Mesenchymal stem cell (in vitro differentiated cells and primary cell): Measurements from ENCODE around the gene NEGR1.

Experiments
- DNase-seq: peaks from one replicate; pipeline ENCODE4 v3.0.0-alpha.2; 2013
- H2AFZ ChIP-seq: one replicate; pipeline ENCODE4 v1.6.1; 2013; ENCODE audit warnings: low read depth, mild to moderate bottlenecking, control low read depth, inconsistent platforms, low read length, moderate library complexity
- H2AK5ac ChIP-seq: 2 replicates; pipeline ENCODE4 v1.6.1; 2013; ENCODE audit warnings: low read length, moderate library complexity, mild to moderate bottlenecking, inconsistent platforms; ENCODE audit not compliant: severe bottlenecking
- H2BK120ac ChIP-seq: one replicate; pipeline ENCODE4 v1.6.1; 2013; ENCODE audit warnings: low read depth, mild to moderate bottlenecking, inconsistent platforms, low read length, moderate library complexity
- H2BK12ac ChIP-seq, 2 experiments: one replicate each; pipeline ENCODE4 v1.6.1; 2013; ENCODE audit warnings: inconsistent platforms in 2 of 2, low read length in 2 of 2, mild to moderate bottlenecking in 2 of 2, moderate library complexity in 2 of 2, control low read depth in 1 of 2
- H2BK15ac ChIP-seq: one replicate; pipeline ENCODE4 v1.6.1; 2013; ENCODE audit warnings: mild to moderate bottlenecking, low read depth, inconsistent platforms; ENCODE audit not compliant: poor library complexity, severe bottlenecking
- H2BK5ac ChIP-seq: 2 replicates; pipeline ENCODE4 v1.6.1; 2013; ENCODE audit warnings: low read depth, mild to moderate bottlenecking, low read length, control low read depth, inconsistent platforms; ENCODE audit not compliant: poor library complexity, severe bottlenecking
- H3K14ac ChIP-seq, 2 experiments: one replicate each; pipeline ENCODE4 v1.6.1; 2013; ENCODE audit warnings: inconsistent platforms in 2 of 2, low read length in 2 of 2, control low read depth in 1 of 2, mild to moderate bottlenecking in 1 of 2, moderate library complexity in 1 of 2
- H3K18ac ChIP-seq, 2 experiments: one replicate each; pipeline ENCODE4 v1.6.1; 2013; ENCODE audit warnings: inconsistent platforms in 2 of 2, low read length in 2 of 2, control low read depth in 1 of 2, low read depth in 1 of 2, mild to moderate bottlenecking in 1 of 2
- H3K23ac ChIP-seq, 2 experiments: one replicate each; pipeline ENCODE4 v1.6.1; 2013; ENCODE audit warnings: inconsistent platforms in 2 of 2, low read length in 2 of 2, mild to moderate bottlenecking in 2 of 2, moderate library complexity in 2 of 2, control low read depth in 1 of 2
- H3K27ac ChIP-seq: 2 replicates; pipeline ENCODE4 v1.5.1; 2013; ENCODE audit warnings: mild to moderate bottlenecking, moderate library complexity, low read length, control low read depth, inconsistent platforms; ENCODE audit not compliant: poor library complexity, severe bottlenecking
- H3K27me3 ChIP-seq, 2 experiments: 2 replicates each; pipeline versions ENCODE4 v1.6.1 to v1.7.0; 2013; ENCODE audit warnings: low read length in 2 of 2, mild to moderate bottlenecking in 2 of 2, moderate library complexity in 2 of 2, control low read depth in 1 of 2, inconsistent platforms in 1 of 2; ENCODE audit not compliant: control insufficient read depth in 1 of 2, insufficient read depth in 1 of 2
- H3K36me3 ChIP-seq, 2 experiments: 2 replicates each; pipeline versions ENCODE4 v1.6.1 to v1.7.0; 2013; ENCODE audit warnings: low read length in 2 of 2, control low read depth in 1 of 2, inconsistent platforms in 1 of 2, low read depth in 1 of 2, mild to moderate bottlenecking in 1 of 2; ENCODE audit not compliant: insufficient read depth in 2 of 2, control insufficient read depth in 1 of 2
- H3K4ac ChIP-seq, 2 experiments: one replicate each; pipeline ENCODE4 v1.6.1; 2013; ENCODE audit warnings: inconsistent platforms in 2 of 2, low read length in 2 of 2, mild to moderate bottlenecking in 2 of 2, moderate library complexity in 2 of 2, control low read depth in 1 of 2, low read depth in 1 of 2
- H3K4me1 ChIP-seq: 2 replicates; pipeline ENCODE4 v1.6.1; 2013; ENCODE audit warnings: low read depth, low read length, control low read depth; ENCODE audit not compliant: control insufficient read depth, insufficient read depth
- H3K4me2 ChIP-seq: 2 replicates; pipeline ENCODE4 v1.6.1; 2013; ENCODE audit warnings: low read length, mild to moderate bottlenecking, inconsistent platforms; ENCODE audit not compliant: poor library complexity, severe bottlenecking
- H3K4me3 ChIP-seq, 2 experiments: 2 replicates each; pipeline versions ENCODE4 v1.5.1 to v1.7.0; 2013; ENCODE audit warnings: low read length in 2 of 2, mild to moderate bottlenecking in 2 of 2, control low read depth in 1 of 2, low read depth in 1 of 2; ENCODE audit not compliant: insufficient read depth in 1 of 2
- H3K79me1 ChIP-seq: replicated peaks from 2 replicates; pipeline ENCODE4 v1.6.1; 2013; ENCODE audit warnings: mild to moderate bottlenecking, control low read depth, low read length, inconsistent platforms; ENCODE audit not compliant: poor library complexity, severe bottlenecking
- H3K9ac ChIP-seq: 2 replicates; pipeline ENCODE4 v1.7.0; 2013; ENCODE audit warnings: mild to moderate bottlenecking, low read length, moderate library complexity
- H3K9me3 ChIP-seq: 2 replicates; pipeline ENCODE4 v1.7.0; 2013; ENCODE audit warnings: mild to moderate bottlenecking, low read length; ENCODE audit not compliant: control insufficient read depth
- H4K8ac ChIP-seq: one replicate; pipeline ENCODE4 v1.6.1; 2013; ENCODE audit warnings: inconsistent platforms, mild to moderate bottlenecking, low read length, moderate library complexity
- H4K91ac ChIP-seq: one replicate; pipeline ENCODE4 v1.6.1; 2013; ENCODE audit warnings: mild to moderate bottlenecking, low read length, inconsistent platforms
- WGBS: methylation state at CpG from one replicate; pipeline ENCODE4 v1.1.7; 2013; ENCODE audit warnings: mixed read lengths; 5-methylcytosine and 5-hydroxymethylcytosine counted together

Gene NEGR1

DNA sequence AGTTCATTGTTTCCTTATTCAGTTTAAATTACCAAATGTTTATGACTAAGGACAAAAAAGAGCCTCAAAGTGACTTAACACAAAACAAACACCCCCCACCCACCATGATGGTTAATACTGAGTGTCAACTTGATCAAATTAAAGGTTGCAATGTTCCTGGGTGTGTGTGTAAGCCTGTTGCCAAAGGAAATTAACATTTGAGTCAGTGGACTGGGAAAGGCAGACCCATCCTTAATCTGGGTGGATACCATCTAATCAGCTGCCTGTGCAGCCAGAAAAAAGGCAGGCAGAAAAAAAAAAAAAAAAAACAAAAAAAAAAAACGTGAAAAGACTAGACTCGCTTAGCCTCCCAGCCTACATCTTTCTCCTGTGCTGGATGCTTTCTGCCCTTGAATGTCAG lies 543.4 kb downstream of the NEGR1 start:
- 71% methylated on average over 2 of the region's 2 CpGs for WGBS
- Histone ChIP-seq H3K27me3 (no peaks in the 10 kb centered on the region), H2BK12ac (no peak overlapping the region), H4K91ac (no peak overlapping the region), H3K27ac (no peak overlapping the region), H3K4me2 (no peak overlapping the region), H3K4ac (no peak overlapping the region), H2AK5ac (no peak overlapping the region), H2AFZ (no peak overlapping the region), H4K8ac (no peak overlapping the region), H3K36me3 (no peaks in the 10 kb centered on the region), H3K4me3 (no peak overlapping the region), H3K79me1 (no peaks in the 10 kb centered on the region), H2BK15ac (no peak overlapping the region), H3K14ac (no peak overlapping the region), H3K23ac (no peak overlapping the region), H2BK5ac (no peak overlapping the region), H3K9ac (no peak overlapping the region), H3K4me1 (no peaks in the 10 kb centered on the region), H3K18ac (no peak overlapping the region), H2BK120ac (no peak overlapping the region), H3K9me3 (no peaks in the 10 kb centered on the region)
- DNase-seq, result no peak

DNA sequence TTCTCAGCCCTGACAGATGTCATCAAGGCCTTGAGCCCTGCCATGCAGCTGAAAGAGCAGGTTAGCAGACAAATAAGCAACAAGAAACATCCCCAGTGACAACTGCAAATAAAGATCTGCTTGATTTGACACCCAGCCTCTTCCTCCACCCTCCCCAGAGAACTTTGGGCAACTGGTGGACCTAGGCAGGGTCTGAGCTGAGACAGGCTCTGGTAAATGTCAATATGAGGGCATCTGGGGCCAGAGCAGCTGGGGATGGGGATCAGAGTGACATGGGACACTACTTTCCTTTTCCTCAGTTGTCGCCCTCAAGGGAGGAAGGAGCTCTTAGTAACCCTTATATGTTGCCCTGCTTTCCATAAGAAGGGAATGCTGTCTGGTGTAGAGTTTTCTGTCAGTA lies 544.1 kb downstream of the NEGR1 start:
- Histone ChIP-seq H3K27me3 (no peaks in the 10 kb centered on the region), H2BK5ac (no peak overlapping the region), H2BK12ac (no peak overlapping the region), H2AFZ (no peak overlapping the region), H3K9ac (no peak overlapping the region), H4K8ac (no peak overlapping the region), H3K23ac (no peak overlapping the region), H3K36me3 (no peaks in the 10 kb centered on the region), H3K4me1 (no peaks in the 10 kb centered on the region), H2AK5ac (no peak overlapping the region), H4K91ac (no peak overlapping the region), H2BK120ac (no peak overlapping the region), H2BK15ac (no peak overlapping the region), H3K4me3 (no peak overlapping the region), H3K9me3 (no peaks in the 10 kb centered on the region), H3K27ac (no peak overlapping the region), H3K14ac (no peak overlapping the region), H3K18ac (no peak overlapping the region), H3K4ac (no peak overlapping the region), H3K4me2 (no peak overlapping the region), H3K79me1 (no peaks in the 10 kb centered on the region)
- no peak for DNase-seq
- WGBS, result 40% methylated on average over 1 of the region's 1 CpG

DNA sequence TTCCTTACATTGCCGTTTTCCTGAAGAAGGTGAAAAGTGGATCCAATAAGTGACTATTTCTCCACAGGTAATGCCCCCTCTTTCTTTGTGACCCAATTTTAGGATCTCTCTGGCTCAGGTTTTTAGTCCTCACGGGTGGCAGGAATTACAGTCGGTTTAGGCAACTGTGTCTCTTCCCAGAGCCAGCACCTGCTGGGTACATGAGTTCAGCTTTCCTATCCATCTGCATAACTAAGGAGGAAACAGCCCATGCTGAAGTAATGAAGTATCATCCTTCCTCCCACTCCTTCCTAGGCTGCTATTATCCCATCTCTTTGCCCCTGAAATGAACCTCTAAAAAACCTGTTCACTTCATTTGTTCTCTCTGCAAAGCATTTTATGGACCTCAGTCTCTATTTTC lies 544.6 kb downstream of the NEGR1 start:
- no peak overlapping the region for H2BK5ac ChIP-seq
- no peak overlapping the region for H3K14ac ChIP-seq
- no peak overlapping the region for H2BK120ac ChIP-seq
- H3K4ac ChIP-seq, result no peak overlapping the region
- no peaks in the 10 kb centered on the region for H3K36me3 ChIP-seq
- no peak overlapping the region for H4K8ac ChIP-seq
- no peak overlapping the region for H2BK15ac ChIP-seq
- no peak overlapping the region for H3K4me3 ChIP-seq
- H3K79me1 ChIP-seq, result no peaks in the 10 kb centered on the region
- H3K9me3 ChIP-seq, result no peaks in the 10 kb centered on the region
- no peak overlapping the region for H3K23ac ChIP-seq
- H3K9ac ChIP-seq, result no peak overlapping the region
- no peaks in the 10 kb centered on the region for H3K27me3 ChIP-seq
- H2AK5ac ChIP-seq, result no peak overlapping the region
- no peak overlapping the region for H3K18ac ChIP-seq
- no peak overlapping the region for H2BK12ac ChIP-seq
- WGBS, result 66% methylated on average over 3 of the region's 3 CpGs
- no peak overlapping the region for H3K27ac ChIP-seq
- no peak overlapping the region for H2AFZ ChIP-seq
- H3K4me1 ChIP-seq, result no peaks in the 10 kb centered on the region
- no peak for DNase-seq
- H4K91ac ChIP-seq, result no peak overlapping the region
- no peak overlapping the region for H3K4me2 ChIP-seq

DNA sequence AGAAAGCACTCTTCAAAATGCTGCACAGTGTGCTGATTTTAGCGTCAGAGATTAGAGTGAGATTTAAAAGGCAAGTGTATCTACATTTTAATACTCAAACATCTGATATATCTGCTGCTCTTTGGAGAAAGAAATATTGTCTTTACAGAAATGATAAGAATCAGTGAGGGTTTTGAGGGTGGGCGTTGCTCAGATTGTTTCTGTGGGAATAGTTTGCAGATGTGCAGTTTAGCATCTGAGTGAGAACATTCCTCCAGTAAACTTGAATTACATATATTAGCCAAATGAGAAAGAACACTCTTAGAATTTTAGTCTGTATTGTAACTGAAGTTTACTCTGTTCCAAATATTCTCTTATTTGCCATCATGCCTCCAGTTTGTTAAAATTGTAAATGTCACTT lies 549.2 kb downstream of the NEGR1 start:
- no CpG with 5 or more reads among the region's 2 CpGs for WGBS
- Histone ChIP-seq H2BK12ac (no peak overlapping the region), H3K23ac (no peak overlapping the region), H3K9me3 (no peaks in the 10 kb centered on the region), H3K36me3 (no peaks in the 10 kb centered on the region), H3K18ac (no peak overlapping the region), H3K27ac (no peak overlapping the region), H3K14ac (no peak overlapping the region), H3K4ac (no peak overlapping the region), H2BK5ac (no peak overlapping the region), H3K79me1 (peaks cover 2% of the 10 kb centered on the region), H2AFZ (no peak overlapping the region), H3K4me3 (no peak overlapping the region), H3K4me1 (no peaks in the 10 kb centered on the region), H2BK120ac (no peak overlapping the region), H2BK15ac (no peak overlapping the region), H4K8ac (no peak overlapping the region), H3K4me2 (no peak overlapping the region), H2AK5ac (no peak overlapping the region), H3K27me3 (no peaks in the 10 kb centered on the region), H3K9ac (no peak overlapping the region), H4K91ac (no peak overlapping the region)
- DNase-seq, result no peak
